NCI-H446 treated with DMSO at 0.1 percent for 48 hours (cell line): ENCODE results near the gene CBLN4.

ENCODE experiments used
- DNase-seq: peaks from one replicate; lab custom pipeline; 2025; lab: John Stamatoyannopoulos, UW

The CBLN4 gene

DNA sequence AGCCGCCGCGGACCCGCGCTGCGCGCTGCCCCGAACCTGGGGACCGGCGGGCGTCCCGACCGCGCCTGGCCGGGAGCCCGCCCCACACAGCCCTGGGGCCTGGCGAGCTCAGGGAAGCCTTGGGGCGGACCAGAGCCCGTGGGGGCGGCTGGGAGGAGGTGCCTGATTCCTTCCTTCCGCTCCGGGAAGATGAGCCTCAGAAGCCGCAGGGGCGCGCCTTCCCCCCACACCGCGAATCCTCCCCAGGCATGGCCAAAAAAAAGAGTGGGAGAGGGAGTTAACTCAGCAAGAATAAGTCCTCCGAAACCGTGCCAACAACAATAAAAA, at the start of gene CBLN4:
TSS of gene CBLN4 (minus strand) at position 131 of the 327 bp plus-strand sequence. CDS start 1,348 bp downstream, outside the sequence.
- no peak for DNase-seq

- no peak for DNase-seq
Measured at GRCh38 chr20:56043227-56043626, 37.9 kb upstream of the CBLN4 start.

- no peak for DNase-seq
Measured at GRCh38 chr20:56032251-56032650, 26.9 kb upstream of the CBLN4 start.

DNA sequence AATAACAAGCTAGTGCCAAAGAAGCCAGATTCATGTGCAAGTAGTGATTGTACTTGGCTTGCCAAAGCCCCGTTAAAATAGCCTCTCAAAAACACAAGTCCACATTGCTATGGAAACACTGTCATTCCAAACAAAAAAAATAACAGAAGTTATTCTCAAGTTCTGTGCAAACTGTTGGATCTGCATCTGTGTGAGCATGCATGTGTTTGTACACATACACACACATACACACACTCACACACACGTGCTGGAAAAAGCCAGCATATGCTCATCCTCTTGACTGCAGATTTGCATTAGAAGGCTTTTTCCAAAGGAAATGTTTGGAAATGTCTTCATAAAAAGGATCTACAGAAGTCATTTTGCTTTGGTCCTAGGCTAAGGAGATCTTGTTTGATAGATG, 13.4 kb upstream of the CBLN4 start:
- DNase-seq = no peak

- DNase-seq = no peak
Measured at GRCh38 chr20:56018194-56018593, 12.9 kb upstream of the CBLN4 start.

DNA sequence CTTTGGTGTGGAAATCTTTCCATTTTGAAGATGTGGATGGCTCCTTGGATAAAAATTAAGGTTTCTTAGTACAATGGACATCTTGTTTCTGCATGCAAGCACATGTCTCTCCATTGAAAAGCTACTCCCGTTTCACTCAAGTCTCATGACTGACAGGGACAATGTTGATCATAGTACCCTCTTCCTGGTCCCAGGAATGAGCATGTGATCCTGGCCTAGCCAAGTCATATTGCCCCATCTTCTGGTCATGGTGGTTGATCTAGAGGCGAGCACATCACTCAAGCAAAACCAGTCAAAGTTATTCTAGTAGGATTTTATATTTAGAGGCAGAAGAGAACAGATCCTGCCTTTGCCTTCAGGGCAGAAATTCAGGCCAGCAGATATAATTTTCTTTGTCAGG, 12.2 kb upstream of the CBLN4 start:
- no peak for DNase-seq

DNA sequence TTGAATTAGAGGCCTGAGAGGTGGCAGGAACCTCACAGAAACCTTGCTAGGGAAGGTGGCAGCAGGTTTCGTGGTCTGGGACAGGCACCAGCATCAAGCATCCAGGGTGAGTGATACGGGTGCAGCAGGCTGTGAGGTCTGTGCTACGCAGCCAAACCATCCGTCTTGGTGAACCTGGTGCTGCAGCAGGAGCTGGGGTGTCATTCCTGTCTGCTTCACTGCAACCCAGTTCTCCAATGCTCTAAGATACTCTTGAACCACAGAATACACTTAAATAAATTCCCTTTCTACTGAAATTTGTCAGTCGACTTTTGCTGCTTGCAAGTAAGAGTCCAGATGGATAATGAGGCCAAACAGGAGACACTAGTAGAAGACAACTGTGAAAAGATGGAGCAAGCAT, 9.7 kb upstream of the CBLN4 start:
- no peak for DNase-seq

DNA sequence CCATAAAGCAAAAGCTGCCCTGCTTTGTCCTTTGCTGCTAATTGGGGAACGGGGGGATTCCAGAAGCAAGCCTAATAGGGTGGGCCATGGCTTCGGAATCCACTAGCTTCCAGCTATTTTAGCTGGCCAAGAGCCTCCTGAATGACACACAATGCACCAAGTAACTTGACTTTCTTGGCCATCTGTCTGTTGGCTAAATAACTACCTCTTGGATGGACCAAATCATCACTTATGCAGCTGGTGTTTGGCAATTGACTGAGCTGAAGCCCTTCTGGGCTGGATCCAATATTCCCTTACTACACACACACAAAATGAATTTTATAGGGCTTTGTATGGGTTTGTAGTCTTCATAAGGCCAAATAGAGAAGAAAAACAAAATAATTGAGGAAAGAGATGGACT, 8.8 kb upstream of the CBLN4 start:
- DNase-seq = no peak

DNA sequence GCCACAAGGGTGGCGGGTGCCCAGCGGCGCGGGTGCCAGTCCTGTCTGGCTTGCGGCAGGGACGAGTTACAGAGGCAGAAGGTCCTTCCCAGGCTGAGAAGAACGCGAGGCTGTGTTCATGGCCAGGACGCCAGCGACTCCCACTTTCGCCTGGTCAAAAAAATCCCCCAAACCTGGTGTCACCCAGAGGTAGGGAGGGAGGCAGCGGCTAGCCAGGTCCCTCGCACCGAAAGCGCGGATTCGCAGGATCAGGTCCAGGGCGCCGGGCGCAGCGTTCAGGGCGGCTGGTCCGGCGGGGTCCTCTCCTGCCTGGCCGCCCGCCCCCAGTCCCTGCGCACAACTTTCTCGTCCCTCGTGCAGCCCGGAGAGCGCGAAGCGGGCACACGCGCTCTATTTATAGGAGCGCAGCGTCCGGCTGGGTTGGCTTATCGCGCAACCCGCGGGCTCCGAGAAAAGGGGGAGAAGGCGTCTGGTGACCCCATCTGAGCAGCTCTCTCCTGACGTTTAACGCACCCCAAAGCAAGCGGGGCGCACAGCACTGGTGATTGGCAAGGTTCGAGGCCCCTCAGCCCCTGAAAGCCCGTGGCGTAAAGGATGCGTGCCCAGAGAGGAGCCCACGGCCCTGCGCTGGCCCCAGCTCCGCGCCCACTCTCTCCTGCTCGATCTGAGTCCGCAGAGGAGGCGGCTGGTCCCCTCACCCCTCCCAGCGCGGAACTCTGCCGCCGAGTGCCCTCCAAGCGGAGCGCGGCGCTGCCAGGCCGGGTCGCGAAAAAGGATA, 519 bp downstream of the CBLN4 start:
- no peak for DNase-seq

- DNase-seq = no peak
Measured at GRCh38 chr20:56004007-56004406, 1.3 kb downstream of the CBLN4 start.

DNA sequence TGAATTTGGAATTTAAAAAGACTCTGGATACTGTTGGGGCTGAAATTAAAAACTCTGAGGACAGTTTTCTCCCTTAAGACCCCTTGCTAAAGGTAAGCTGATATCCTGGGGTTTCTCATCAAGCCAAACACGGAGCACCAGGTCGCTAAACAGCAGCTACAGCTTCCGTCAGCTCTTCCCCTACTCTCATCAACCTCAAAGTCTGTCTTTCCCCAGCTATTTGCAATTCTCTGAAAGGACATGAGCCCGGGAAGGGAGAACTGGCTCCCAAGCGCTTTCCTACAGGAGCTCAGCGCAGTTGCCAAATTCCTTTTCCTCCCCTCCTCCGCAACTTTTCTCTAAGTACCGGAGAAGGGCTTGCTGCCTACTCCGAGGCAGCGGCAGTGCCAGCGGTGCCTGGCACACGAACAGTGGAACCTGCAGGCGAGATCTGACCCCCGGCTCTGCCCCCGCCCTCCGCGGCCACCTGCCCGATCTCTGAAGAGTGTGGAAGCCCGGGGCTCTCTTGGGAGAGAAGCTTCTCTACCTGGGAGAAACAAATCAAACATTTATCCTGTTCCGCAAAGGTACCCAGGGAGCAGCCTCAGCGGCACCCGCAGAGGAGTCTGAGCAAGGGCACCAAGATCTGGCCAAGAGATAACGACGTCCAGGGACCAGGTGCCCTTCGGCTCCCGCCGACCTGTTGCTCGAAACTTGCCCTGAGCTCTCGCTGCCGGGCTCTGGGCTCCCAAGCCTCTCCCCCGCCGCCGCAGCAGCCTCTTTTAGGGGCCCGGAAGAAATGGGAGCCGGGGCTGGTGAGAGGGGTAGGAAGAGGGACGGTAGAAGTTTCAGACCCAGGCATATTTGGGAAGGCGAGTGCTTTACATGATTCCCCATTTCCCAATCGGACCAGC, 2.2 kb downstream of the CBLN4 start:
- no peak for DNase-seq

- no peak for DNase-seq
Measured at GRCh38 chr20:56001890-56002289, 3.4 kb downstream of the CBLN4 start.

- DNase-seq = no peak
Measured at GRCh38 chr20:56001106-56001785, 4.1 kb downstream of the CBLN4 start.

GRCh38 chr20:55978550-55978949, 26.8 kb downstream of the CBLN4 start:
- DNase-seq = no peak

GRCh38 chr20:55977690-55978459, 27.4 kb downstream of the CBLN4 start:
- peak; percentile 46 for DNase-seq

DNA sequence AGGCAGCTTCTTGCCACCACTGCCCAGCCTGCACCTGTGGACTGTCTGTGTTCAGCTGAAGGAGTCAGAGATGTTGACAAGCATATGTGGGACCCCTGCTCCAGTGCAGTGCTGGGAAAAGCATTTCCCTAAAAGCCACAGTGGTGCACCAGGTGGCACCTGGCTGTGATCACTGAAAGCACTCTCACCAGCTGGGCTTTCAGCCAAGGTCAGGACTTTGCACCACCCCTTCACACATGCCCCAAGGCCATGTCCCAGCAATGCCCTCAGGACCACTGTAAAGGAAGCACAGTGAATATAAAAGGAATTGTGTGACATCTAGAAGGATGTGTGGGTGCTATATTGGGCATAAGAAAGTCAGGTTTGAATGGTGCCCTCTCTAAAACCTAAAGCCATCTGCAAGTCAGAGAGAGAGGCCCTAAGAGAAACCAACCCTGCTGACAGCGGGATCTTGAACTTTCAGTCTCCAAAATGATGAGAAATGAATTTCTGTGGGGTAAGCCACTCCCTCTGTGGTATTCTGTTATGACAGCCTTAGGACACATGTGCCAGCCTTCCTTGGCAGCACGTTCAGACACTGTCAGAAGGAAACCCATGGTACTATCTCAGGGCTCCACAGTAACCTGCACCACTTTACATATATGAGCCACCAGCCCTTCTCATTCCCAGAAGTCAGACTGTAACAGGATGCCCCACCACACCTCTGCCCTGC, 30.7 kb downstream of the CBLN4 start:
- no peak for DNase-seq

- DNase-seq = no peak
Measured at GRCh38 chr20:55964790-55965189, 40.5 kb downstream of the CBLN4 start.

DNA sequence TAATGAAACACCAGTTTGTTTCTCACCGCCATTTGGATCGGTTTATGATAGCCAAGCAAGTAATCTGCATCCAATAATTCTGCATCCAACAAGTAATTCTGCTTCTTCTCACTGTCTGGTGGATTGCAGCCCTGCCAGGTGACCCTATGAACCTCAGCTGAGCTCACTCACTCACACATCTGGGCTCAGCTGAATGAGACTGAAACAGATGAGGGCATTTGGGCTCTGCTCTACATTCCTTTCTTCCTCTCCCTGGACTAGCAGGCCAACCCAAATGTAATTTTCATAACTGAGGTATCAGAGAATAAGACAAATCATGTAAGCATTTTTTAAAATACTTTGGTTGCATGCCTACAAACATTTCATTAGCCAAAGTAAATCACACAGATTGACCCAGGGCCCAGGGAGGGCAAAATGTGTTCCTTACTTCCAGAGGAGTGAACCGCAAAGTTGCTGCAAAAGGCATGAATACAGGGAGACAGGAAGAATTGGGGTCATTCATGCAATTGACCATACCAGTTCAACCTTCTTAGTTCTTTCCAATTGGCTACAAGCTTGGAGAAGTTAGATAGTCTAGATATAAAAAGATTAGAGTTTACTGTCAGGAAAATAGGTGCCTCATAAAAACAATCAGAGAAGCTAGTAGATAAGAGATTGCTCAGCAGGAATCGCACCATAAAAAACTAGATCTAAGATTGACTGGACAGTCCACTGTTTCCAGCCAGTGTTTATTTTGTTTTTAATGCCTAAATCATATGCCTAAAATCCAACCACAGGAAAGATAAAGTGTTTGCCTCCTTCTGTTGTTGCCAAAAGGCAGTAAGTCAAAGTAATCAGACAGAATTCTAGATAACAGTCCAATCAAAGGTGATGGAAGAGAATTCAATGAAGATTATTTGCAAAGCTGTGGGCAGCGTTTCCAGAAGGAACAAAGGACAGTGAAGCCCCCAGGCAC, 43.7 kb downstream of the CBLN4 start:
- DNase-seq = no peak

GRCh38 chr20:55953201-55953600, 52.1 kb downstream of the CBLN4 start:
- no peak for DNase-seq

DNA sequence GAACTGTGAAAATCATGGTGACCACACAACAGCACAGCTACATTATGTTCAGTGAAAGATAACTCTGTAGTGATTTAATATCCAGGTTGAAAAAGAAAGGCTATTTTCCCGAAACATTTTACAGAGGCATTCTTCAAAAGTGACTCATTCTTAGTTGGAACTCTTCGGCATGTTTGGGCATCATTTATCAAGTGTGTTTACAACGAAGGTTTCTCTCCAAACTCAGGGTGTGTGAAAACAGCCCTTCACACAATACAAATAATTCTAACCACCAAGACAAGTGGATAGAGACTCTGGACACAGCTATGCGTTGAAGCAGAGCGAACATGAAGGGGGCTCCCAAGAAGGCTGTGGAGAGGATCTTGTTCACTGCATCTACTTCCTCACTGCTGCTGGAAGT, 57.6 kb downstream of the CBLN4 start:
- DNase-seq = no peak
